Measurements from ENCODE around the gene AQP1. TPM values are rescaled to one million over a fixed set of nuclear protein-coding genes. Genes with fewer than 3 reads are reported as not detected.

Gene AQP1
- total and polyA plus RNA-seq, 5 experiments from 2014 or later = 0.23 to 0.33 TPM; not detected in 3

GRCh38 chr7:30902466-30902865 lies 9.2 kb upstream of the AQP1 start:
- DNase-seq (no peak), ATAC-seq (no peak)
- POLR2A ChIA-PET = no interaction called here
- Mint-ChIP-seq H3K27me3 (no peaks in the 10 kb centered on the region), H3K27ac (no peak overlapping the region), H3K4me1 (no peaks in the 10 kb centered on the region), H3K36me3 (no peaks in the 10 kb centered on the region), H3K4me3 (no peak overlapping the region), H3K9me3 (no peaks in the 10 kb centered on the region)

- H3K9me3 Mint-ChIP-seq = no peaks in the 10 kb centered on the region
These were observed 8.5 kb upstream of the AQP1 start for GRCh38 chr7:30903146-30903545.

GRCh38 chr7:30904561-30904960 lies 7.1 kb upstream of the AQP1 start:
- ATAC-seq (no peak), DNase-seq (no peak)
- H3K4me3 Mint-ChIP-seq = no peak overlapping the region
- H3K36me3 Mint-ChIP-seq = no peaks in the 10 kb centered on the region
- POLR2A ChIA-PET = no interaction called here
- no peaks in the 10 kb centered on the region for H3K4me1 Mint-ChIP-seq
- no peak overlapping the region for H3K27ac Mint-ChIP-seq
- no peaks in the 10 kb centered on the region for H3K27me3 Mint-ChIP-seq
- no peaks in the 10 kb centered on the region for H3K9me3 Mint-ChIP-seq

More at GRCh38 chr7:30903146-30903545, 8.5 kb upstream of the AQP1 start:
- Mint-ChIP-seq H3K36me3 (no peaks in the 10 kb centered on the region), H3K4me3 (no peak overlapping the region), H3K27me3 (no peaks in the 10 kb centered on the region), H3K27ac (no peak overlapping the region), H3K4me1 (no peaks in the 10 kb centered on the region)
- DNase-seq (no peak), ATAC-seq (no peak)
- POLR2A ChIA-PET = no interaction called here

- Mint-ChIP-seq H3K9me3 (no peaks in the 10 kb centered on the region), H3K4me1 (no peaks in the 10 kb centered on the region), H3K36me3 (no peaks in the 10 kb centered on the region), H3K27me3 (no peaks in the 10 kb centered on the region), H3K27ac (peak overlapping the region in 2 of 10 donors; percentile 46), H3K4me3 (no peak overlapping the region)
- POLR2A ChIA-PET = no interaction called here
- no peak for ATAC-seq
- DNase-seq = no peak
These were observed 6.3 kb upstream of the AQP1 start for GRCh38 chr7:30905078-30906012.

GRCh38 chr7:30906014-30906413 lies 5.6 kb upstream of the AQP1 start:
- DNase-seq (no peak), ATAC-seq (no peak)
- H3K4me1 Mint-ChIP-seq = peaks cover 0 to 2% (median 0%) of the 10 kb centered on the region in 4 donors
- H3K27ac Mint-ChIP-seq = no peak overlapping the region
- H3K27me3 Mint-ChIP-seq = no peaks in the 10 kb centered on the region
- POLR2A ChIA-PET = no interaction called here
- no peaks in the 10 kb centered on the region for H3K36me3 Mint-ChIP-seq
- H3K4me3 Mint-ChIP-seq = no peak overlapping the region
- H3K9me3 Mint-ChIP-seq = no peaks in the 10 kb centered on the region

- no peaks in the 10 kb centered on the region for H3K27me3 Mint-ChIP-seq
- DNase-seq = no peak
- H3K27ac Mint-ChIP-seq = no peak overlapping the region
- POLR2A ChIA-PET = no interaction called here
- no peak overlapping the region for H3K4me3 Mint-ChIP-seq
- no peak for ATAC-seq
- H3K36me3 Mint-ChIP-seq = no peaks in the 10 kb centered on the region
- no peaks in the 10 kb centered on the region for H3K9me3 Mint-ChIP-seq
- H3K4me1 Mint-ChIP-seq = peaks cover 0 to 2% (median 0%) of the 10 kb centered on the region in 4 donors
These were observed 5.0 kb upstream of the AQP1 start for GRCh38 chr7:30906515-30907240.

GRCh38 chr7:30907527-30908267 lies 4.0 kb upstream of the AQP1 start:
- no peaks in the 10 kb centered on the region for H3K9me3 Mint-ChIP-seq
- no peaks in the 10 kb centered on the region for H3K27me3 Mint-ChIP-seq
- H3K27ac Mint-ChIP-seq = no peak overlapping the region
- POLR2A ChIA-PET = no interaction called here
- ATAC-seq (no peak), DNase-seq (no peak)
- peaks cover 0 to 2% (median 0%) of the 10 kb centered on the region in 4 donors for H3K4me1 Mint-ChIP-seq
- no peak overlapping the region for H3K4me3 Mint-ChIP-seq
- no peaks in the 10 kb centered on the region for H3K36me3 Mint-ChIP-seq

- DNase-seq (no peak), ATAC-seq (no peak)
- H3K27me3 Mint-ChIP-seq = no peaks in the 10 kb centered on the region
- H3K36me3 Mint-ChIP-seq = no peaks in the 10 kb centered on the region
- peaks cover 0 to 2% (median 0%) of the 10 kb centered on the region in 4 donors for H3K4me1 Mint-ChIP-seq
- H3K27ac Mint-ChIP-seq = no peak overlapping the region
- POLR2A ChIA-PET = no interaction called here
- no peaks in the 10 kb centered on the region for H3K9me3 Mint-ChIP-seq
- H3K4me3 Mint-ChIP-seq = no peak overlapping the region
These were observed 3.0 kb upstream of the AQP1 start for GRCh38 chr7:30908681-30909080.

- POLR2A ChIA-PET = no interaction called here
- DNase-seq (no peak), ATAC-seq (no peak)
- Mint-ChIP-seq H3K27me3 (no peaks in the 10 kb centered on the region), H3K27ac (no peak overlapping the region), H3K36me3 (no peaks in the 10 kb centered on the region), H3K4me3 (no peak overlapping the region), H3K9me3 (no peaks in the 10 kb centered on the region), H3K4me1 (peaks cover 0 to 2% (median 0%) of the 10 kb centered on the region in 4 donors)
These were observed 2.2 kb upstream of the AQP1 start for GRCh38 chr7:30909431-30909830.

GRCh38 chr7:30910411-30911073 lies 1.1 kb upstream of the AQP1 start:
- DNase-seq = no peak
- Mint-ChIP-seq H3K4me3 (no peak overlapping the region), H3K9me3 (no peaks in the 10 kb centered on the region), H3K27ac (peak overlapping the region in 2 of 10 donors; percentile 5 to 39), H3K27me3 (no peaks in the 10 kb centered on the region), H3K4me1 (peaks cover 0 to 2% (median 0%) of the 10 kb centered on the region in 4 donors), H3K36me3 (no peaks in the 10 kb centered on the region)
- no peak for ATAC-seq
- POLR2A ChIA-PET = no interaction called here

- H3K27ac Mint-ChIP-seq = peak overlapping the region in 1 of 10 donors; percentile 39
- peaks cover 0 to 2% (median 0%) of the 10 kb centered on the region in 4 donors for H3K4me1 Mint-ChIP-seq
- POLR2A ChIA-PET = no interaction called here
These were observed 520 bp upstream of the AQP1 start for GRCh38 chr7:30911133-30911532.

GRCh38 chr7:30912021-30912730 lies 523 bp downstream of the AQP1 start:
- Mint-ChIP-seq H3K4me3 (no peak overlapping the region), H3K36me3 (no peaks in the 10 kb centered on the region), H3K9me3 (no peaks in the 10 kb centered on the region), H3K27ac (no peak overlapping the region), H3K27me3 (no peaks in the 10 kb centered on the region), H3K4me1 (peaks cover 0 to 2% (median 0%) of the 10 kb centered on the region in 4 donors)
- no peak for ATAC-seq
- no peak for DNase-seq
- POLR2A ChIA-PET = no interaction called here

More at GRCh38 chr7:30911133-30911532, 520 bp upstream of the AQP1 start:
- ATAC-seq (no peak), DNase-seq (no peak)
- no peaks in the 10 kb centered on the region for H3K9me3 Mint-ChIP-seq
- no peaks in the 10 kb centered on the region for H3K36me3 Mint-ChIP-seq
- H3K4me3 Mint-ChIP-seq = no peak overlapping the region
- no peaks in the 10 kb centered on the region for H3K27me3 Mint-ChIP-seq
